ENCODE data around the gene SPOCK2.

The SPOCK2 gene

DNA sequence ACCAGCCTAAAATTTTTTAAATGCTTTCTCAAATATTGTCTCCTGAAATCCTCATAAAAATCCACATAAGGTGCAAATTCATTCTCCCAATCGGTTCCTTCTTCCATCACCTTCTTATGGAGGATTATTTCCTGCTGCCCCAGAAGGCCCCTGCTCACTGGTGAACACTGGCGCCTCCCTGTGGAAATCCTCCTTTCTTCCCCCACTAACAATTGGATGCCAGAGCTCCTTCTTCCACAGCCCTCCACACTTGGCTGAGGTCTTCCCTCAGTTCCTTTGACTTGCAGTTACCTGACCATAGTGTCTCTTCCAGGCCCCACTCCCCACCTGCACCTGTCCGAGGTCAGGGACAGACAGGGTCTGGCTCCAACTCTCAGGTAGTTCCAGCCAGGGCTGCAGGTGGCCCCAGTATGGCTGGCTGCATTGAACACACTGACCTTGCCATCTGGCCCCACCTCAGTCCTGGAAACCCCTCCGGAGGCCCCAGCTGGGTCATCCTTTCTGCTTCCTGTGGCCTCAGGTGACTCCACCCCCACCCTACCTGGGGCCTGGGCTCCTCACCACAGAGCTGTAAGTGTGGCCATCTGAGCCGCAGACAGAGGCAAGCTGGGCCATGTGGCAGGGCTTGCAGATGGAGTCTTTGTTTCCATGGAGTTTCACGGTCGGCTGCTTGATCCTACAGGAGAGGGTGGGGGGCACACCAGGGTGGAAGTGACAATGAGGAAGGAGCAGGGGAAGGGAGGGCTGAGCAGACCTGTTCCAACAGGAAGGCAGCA is 18.4 kb downstream of the SPOCK2 start:
- no peak for DNase-seq

DNA sequence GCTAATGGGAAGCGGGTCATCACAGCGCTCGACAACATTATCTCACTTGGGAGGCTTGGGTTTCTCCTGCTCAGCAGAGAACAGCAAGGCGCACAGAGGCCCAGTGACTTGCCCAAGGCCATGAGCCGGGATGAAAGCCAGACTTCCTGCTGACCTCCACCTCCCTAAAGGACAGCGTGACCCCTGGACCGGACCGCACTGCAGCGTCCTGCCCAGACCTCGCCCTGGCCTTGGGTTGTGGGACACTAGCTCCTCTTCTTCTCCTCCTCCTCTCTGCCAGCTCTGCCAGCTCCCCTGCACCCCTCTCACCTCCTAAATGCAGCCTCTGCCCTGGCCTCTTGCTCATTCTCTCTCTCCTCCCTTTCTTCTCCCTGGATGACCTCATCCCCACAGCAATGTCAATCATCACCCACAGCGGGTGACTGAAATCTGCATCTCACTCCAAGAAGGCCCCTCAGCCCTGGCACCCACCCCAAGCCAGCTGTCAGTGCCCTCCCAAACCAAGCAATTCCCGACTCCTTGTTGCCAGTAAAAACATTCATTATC is 19.4 kb downstream of the SPOCK2 start:
- DNase-seq: no peak

GRCh38 chr10:72068126-72068765 is 20.1 kb downstream of the SPOCK2 start:
- no peak for DNase-seq

- no peak for DNase-seq
These were observed 20.8 kb downstream of the SPOCK2 start for GRCh38 chr10:72067463-72068125.

- no peak for DNase-seq
These were observed 21.8 kb downstream of the SPOCK2 start for GRCh38 chr10:72066318-72067284.

- DNase-seq: no peak
These were observed 22.8 kb downstream of the SPOCK2 start for GRCh38 chr10:72065439-72066025.

DNA sequence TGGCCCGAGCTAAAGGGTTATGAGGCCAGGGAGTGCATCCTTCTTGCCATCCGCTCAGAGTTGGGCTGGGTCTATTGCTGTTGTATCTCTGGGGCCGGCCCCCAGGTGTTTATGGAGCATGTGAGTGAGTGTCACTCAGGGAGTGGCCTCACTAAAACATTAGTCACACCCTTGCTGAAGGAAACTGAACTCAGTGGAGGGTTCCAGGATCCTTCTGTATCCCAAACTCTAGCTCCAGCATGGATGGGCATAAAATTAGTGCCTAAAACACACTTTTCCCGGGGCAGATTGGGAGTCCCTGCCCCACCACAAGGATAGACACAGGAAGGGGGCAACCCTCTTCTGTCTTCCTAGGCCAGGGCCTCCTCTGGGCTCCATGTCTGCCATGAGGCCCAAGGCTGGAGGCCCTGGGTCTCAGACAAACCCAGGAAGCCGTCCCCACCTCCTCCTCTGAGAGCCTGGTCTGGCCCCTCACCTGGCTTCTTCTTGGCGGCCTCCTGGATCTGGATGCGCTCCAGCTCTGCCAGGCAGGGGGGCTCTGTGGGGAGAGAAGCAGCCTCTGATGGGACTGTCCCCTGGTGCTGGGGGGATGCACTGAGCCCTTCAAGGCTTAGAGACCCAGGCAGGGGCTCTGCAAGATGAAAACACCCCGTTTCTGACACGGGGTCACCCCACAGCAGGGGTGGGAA is 24.5 kb downstream of the SPOCK2 start:
- DNase-seq: no peak

- DNase-seq: no peak
These were observed 25.3 kb downstream of the SPOCK2 start for GRCh38 chr10:72062832-72063702.

- DNase-seq: peak; percentile 14
These were observed 26.0 kb downstream of the SPOCK2 start for GRCh38 chr10:72062382-72062781.

DNA sequence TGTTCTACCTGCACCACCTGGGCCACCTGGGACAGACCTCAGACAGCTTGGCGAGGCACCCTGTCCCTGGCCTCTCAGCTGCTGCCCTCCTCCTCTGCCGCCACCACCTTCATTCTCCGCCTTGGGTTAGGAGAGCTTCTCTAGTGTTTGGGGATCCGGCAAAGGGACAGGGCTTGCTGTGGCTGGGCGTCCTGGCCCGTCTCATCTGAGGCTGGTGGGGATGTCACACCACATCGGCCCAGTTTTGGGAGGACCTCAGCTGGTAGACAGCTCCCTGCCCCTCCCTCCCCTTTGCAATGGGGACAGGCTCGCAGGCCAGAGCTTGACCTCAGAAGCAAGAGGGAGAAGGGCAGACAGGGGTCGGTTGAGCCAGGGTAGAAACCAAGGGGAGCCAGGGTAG is 26.4 kb downstream of the SPOCK2 start:
- DNase-seq: no peak

DNA sequence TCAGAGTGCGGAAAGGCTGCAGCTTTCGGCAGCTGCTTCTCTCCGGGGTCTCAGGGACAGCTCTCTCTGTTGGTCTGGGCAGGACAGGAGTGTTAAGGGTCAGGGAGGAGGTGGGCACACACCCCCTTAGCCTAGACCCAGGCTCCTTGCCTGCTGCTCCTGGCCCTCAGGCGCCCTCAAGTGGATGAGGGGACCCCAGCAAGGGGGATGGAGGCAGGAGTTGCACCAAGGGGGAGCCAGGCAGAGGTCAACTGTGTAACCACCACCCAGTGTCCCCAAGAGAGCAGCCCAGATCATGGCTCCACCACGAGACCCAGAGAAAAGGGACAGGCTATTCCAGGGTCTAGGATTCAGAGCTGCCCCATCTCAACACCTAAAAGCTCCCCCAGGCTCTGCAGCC is 26.9 kb downstream of the SPOCK2 start:
- no peak for DNase-seq

DNA sequence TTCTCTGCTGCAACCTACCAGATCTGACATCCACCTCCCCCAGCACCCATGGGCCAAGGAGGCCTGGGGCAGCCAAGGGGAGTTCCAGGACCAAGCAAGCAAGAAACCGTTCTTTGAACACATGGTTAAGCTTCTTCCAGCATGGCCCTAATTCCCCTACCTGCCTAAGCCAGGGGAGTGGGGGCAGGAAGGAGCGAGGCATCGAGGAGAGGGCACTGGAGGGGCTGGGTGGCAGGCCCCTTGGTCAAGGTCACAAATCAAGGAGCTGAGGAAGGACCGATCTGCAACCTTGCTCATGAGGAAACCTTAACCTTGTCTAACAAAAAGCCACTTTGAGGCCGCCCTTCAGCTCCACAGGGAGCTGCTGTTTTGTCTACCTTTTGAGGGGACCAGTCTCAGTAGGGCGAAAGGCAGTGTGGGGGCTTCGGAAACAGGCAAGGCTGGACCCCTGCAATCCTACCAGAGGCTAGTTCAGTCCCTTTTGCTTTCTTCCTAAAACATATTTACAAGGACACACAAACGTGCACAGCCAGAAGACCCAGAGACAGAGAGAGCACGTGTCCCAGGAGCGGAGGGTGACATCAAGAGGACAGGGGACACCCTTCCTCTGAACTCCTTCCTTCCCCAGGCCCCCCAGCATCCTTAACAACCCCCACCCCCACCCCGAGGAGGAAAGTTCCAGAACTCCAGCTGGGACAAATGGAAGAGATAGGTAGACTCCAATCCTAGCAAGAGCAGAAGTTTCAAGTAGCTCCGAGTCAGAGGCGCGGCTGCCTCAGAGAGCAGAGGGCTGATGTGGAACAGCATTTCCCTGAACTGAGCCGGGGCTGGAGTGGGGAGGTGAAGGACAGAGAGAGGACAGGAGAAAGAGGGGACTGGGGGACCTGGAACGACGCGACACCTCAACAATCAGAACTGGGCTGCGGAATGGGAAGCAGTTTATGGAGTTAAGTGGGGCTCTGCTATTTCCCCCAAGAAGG is 28.2 kb downstream of the SPOCK2 start:
- DNase-seq: no peak

- DNase-seq: no peak
These were observed 29.1 kb downstream of the SPOCK2 start for GRCh38 chr10:72058989-72059842.

GRCh38 chr10:72058347-72058898 is 29.9 kb downstream of the SPOCK2 start:
- no peak for DNase-seq

- DNase-seq: no peak
These were observed 31.2 kb downstream of the SPOCK2 start for GRCh38 chr10:72056932-72057751.

- DNase-seq: no peak
These were observed 32.2 kb downstream of the SPOCK2 start for GRCh38 chr10:72056113-72056512.

- DNase-seq: no peak
These were observed 34.7 kb downstream of the SPOCK2 start for GRCh38 chr10:72053690-72054089.
